Inflammatory macrophage (primary cell): ENCODE results near the gene EFCAB6.
A peak's percentile ranks its signal among the peaks of the same experiment; 100 is the strongest.

Experiments
- DNase-seq, 2 donors: peaks; one replicate each; pipeline ENCODE4 v3.0.0-alpha.2; 2020 to 2022

Gene EFCAB6

DNA sequence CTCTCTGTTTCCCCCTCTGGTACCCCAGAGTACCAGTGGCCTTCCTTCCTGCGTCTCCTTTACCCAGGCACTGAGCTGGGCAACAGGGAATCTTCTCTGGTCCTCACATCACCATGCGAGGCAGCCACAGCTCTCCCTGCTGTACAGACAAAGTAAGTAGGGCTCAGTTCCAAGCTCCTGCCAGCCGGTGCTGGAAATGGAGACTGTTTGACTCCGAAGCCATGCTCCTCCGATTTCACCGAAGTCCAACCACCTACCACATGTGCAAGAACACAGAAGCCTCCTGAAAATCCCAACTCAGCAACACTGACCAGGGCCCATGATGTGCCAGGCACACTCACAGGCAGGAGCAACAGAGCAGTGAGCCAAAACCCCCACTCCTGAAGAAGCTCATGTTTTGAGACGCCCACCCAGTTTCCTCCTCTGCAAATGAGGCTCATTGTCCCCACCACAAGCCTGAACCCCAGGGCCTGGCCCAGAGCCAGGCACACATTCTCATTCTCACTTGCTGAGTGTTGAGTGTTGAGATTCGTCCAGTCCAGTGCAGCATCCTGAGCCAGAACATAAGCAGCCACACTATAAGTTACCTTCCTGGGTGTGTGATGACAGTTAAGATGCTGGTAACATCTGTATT lies 244.3 kb downstream of the EFCAB6 start:
- no peak for DNase-seq

DNA sequence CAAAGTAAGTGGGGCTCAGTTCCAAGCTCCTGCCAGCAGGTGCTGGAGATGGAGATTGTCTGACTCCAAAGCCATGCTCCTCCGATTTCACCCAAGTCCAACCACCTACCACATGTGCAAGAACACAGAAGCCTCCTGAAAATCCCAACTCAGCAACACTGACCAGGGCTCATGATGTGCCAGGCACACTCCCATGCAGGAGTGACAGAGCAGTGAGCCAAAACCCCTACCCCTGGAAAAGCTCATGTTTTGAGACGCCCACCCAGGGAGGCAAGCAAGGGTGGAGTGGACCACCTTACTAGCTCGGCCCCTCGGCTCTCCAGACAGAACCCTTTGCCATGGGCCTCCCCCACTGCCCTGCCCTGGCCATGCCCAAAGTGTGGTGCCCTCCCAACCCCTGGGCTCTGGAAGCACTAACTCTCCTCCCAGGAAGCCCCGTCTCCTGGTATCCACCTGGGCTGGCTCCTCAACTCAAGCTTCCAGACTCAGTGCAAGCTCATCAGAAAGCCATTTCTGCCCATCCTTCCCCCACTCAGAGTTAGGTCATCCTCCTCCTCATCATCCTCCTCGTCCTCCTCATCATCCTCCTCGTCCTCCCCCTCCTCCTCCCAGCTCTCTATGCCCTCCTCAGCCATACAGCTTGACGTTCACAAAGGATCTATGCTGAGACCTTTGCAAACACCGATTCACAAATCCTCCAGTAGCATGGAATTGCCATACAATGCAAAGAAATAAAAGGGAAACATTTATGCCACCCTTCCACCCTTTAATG lies 245.4 kb downstream of the EFCAB6 start:
- DNase-seq, result no peak

DNA sequence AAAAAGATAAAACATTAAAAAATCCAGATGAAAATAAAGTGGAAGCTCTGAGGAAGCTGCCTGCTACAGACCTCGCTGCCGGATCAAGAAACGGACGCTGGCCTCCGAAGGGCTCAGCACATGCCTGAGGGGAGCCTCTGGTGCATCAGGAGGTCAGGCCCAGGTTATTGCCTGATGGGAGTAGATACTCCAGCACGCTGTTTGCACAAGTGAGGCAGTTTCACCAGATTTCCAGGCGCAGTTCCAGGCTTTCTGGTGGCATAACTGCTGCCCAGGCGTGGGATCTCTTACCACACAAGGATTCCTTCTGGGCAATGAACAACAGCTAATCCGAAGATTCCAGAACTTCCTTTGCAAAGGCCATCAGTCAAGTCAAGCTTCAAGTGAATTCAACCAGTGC lies 246.1 kb downstream of the EFCAB6 start:
- no peak for DNase-seq

- no peak for DNase-seq
Observed at GRCh38 chr22:43564859-43565258, 247.2 kb downstream of the EFCAB6 start.

DNA sequence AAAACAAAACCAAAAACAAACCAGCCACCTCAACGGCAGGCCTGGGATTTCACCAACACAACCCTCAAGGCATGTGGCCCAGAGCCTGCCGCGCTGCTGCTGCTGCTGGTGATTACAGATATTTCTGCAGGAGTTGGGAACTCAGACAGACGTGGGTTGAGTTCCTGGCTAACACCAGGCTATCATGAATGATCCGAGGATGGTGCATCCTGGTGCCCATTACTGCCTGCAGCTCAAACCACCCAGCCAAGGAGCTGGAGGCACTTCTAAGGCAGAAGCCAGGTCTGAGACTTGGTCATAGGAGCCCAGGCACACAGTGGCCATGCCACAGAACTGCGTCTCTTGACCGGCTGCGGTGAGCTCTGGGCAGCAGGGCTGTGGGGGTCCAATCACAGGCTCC lies 248.5 kb downstream of the EFCAB6 start:
- DNase-seq, result no peak

- DNase-seq, result no peak
Observed at GRCh38 chr22:43562843-43563242, 249.3 kb downstream of the EFCAB6 start.

- DNase-seq, result no peak
Observed at GRCh38 chr22:43561415-43562178, 250.5 kb downstream of the EFCAB6 start.

- no peak for DNase-seq
Observed at GRCh38 chr22:43560651-43561050, 251.5 kb downstream of the EFCAB6 start.

GRCh38 chr22:43555561-43556515 lies 256.3 kb downstream of the EFCAB6 start:
- DNase-seq, result no peak

DNA sequence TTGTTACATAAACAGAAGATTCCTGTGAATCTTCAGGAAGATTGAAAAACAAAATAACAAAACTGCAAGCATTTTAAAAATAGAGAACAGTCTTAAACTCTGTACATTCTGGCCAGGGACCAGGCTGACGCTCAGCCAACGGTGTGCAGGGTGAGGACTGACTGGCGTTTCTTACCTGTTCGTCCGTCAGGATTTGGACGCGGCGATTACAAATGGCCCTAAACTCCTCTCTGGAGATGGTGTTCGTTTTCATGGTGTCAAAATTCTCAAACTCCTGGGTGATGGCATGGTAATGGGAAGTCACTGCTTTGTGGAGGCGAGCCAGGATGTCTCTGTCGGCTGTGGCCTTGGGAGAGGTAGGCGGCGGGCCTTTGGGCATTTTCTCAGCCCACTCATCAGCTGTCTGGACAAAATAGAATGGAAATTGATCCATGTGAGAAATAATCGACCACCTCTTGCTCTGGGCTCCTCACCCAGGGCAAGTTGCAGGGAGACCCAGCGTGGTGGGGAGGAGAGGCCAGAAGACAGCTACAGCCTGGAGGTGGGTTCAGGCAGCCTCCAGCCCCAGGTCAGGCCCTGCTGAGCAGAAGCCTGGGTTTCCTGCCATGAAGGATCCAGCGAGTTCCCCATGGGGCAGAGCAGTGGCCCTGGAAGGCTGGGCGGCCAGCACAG lies 257.3 kb downstream of the EFCAB6 start:
- DNase-seq, result no peak

DNA sequence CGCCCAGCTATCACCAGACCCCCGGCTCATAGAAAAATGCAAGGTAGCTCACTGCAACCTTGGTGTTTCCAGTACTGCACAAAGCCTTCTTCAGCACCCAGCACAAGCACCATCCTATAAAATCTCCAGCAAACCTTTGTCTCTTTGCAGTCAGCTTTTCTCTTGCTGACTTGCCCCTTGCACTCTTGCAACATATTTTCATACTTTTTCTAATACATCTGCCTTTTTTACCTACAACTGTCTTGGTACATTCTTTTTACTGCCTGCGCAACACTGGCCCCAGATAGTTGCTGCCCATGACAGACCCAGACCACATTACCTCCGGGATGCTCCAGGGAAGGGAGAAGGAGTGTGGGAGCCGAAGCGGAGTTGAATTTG lies 257.9 kb downstream of the EFCAB6 start:
- DNase-seq, result no peak

- DNase-seq, result no peak
Observed at GRCh38 chr22:43553451-43554258, 258.4 kb downstream of the EFCAB6 start.

DNA sequence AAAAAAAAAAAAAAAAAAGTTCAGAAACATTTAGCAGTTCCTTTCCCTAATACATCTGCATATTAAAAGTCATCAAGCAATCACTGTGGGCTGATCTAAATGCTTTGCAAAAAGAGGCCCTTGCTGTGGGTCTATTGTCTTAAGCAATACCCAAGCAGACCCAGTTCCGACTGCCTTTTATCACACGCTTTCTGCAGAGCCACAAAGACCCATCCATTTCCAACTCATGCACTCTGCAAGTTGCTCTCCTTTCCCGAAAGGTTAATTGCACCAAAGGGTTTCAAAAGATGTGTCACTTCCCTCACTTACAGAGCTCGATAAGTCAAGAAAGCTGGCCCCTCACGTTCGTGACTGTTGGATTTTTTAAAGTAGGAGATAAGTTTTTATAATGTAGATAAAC lies 261.4 kb downstream of the EFCAB6 start:
- DNase-seq, result no peak

DNA sequence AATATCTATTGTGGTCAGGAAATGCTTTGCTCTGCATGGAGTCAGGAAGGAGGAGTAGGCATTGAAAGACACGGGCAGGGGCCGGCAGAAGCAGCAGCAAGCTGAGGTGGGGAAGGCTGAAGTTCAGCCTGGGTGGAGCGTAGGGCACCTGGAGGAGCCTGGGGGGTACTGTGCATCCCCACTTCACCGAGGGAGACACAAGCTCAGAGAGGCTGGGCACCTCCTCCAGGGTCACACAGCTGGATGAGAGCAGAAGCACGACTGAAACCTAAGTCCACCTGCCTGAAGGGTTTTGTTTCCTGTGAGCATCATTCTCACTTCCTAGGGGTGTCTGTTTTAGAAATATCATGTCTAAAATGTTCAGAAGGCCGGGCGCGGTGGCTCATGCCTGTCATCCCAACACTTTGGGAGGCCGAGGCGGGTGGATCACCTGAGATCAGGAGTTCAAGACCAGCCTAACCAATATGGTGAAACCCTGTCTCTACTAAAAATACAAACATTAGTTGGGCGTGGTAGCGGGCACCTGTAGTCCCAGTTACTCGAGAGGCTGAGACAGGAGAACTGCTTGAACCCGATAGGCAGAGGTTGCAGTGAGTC lies 262.0 kb downstream of the EFCAB6 start:
- DNase-seq, result no peak

- no peak for DNase-seq
Observed at GRCh38 chr22:43546186-43546585, 265.9 kb downstream of the EFCAB6 start.

GRCh38 chr22:43544289-43544673 lies 267.8 kb downstream of the EFCAB6 start:
- DNase-seq, result no peak

- peak; percentile 6 to 38 for DNase-seq
Observed at GRCh38 chr22:43543522-43544288, 268.4 kb downstream of the EFCAB6 start.

- DNase-seq, result no peak
Observed at GRCh38 chr22:43542681-43543521, 269.2 kb downstream of the EFCAB6 start.
